Immature natural killer cell (primary cell): Measurements from ENCODE around the gene LPIN1. TPM values are rescaled to one million over a fixed set of nuclear protein-coding genes. Genes with fewer than 3 reads are reported as not detected.

Source experiments
- DNase-seq, 3 donors: peaks; one replicate each; pipeline ENCODE4 v3.0.0; 2022; ENCODE audit warnings: mixed read lengths in 1 of 3
- H3K27ac Mint-ChIP-seq, 6 donors: one replicate each; pipeline ENCODE4 v1.8.0; 2020; ENCODE audit warnings: mixed read lengths in 6 of 6, mild to moderate bottlenecking in 5 of 6, inconsistent platforms in 4 of 6, moderate library complexity in 3 of 6
- H3K27me3 Mint-ChIP-seq, 3 donors: one replicate each; pipeline ENCODE4 v1.8.0; 2020 to 2021; ENCODE audit warnings: low read depth in 3 of 3, mild to moderate bottlenecking in 3 of 3, mixed read lengths in 3 of 3, moderate library complexity in 3 of 3, inconsistent platforms in 1 of 3
- H3K36me3 Mint-ChIP-seq, 3 donors: one replicate each; pipeline ENCODE4 v1.8.0; 2020; ENCODE audit warnings: mixed read lengths in 3 of 3, inconsistent platforms in 2 of 3, mild to moderate bottlenecking in 2 of 3
- H3K4me1 Mint-ChIP-seq, 2 donors: one replicate each; pipeline ENCODE4 v1.8.0; 2020; ENCODE audit warnings: inconsistent platforms in 2 of 2, mild to moderate bottlenecking in 2 of 2, mixed read lengths in 2 of 2, moderate library complexity in 1 of 2
- H3K4me3 Mint-ChIP-seq, 5 donors: one replicate each; pipeline ENCODE4 v1.8.0; 2020; ENCODE audit warnings: mild to moderate bottlenecking in 5 of 5, mixed read lengths in 5 of 5, inconsistent platforms in 3 of 5, moderate library complexity in 3 of 5
- H3K9me3 Mint-ChIP-seq, 6 donors: one replicate each; pipeline ENCODE4 v1.8.0; 2020; ENCODE audit warnings: mild to moderate bottlenecking in 6 of 6, mixed read lengths in 6 of 6, inconsistent platforms in 4 of 6, moderate library complexity in 3 of 6
- polyA plus RNA-seq, 3 donors: library from polyadenylated mRNA; unstranded; fragments of 300-500 nt; fragmentation: Illumina TruSeq; gene quantifications; one replicate each; pipeline ENCODE4 v1.2.3, GENCODE V29; 2021

The LPIN1 gene
- polyA plus RNA-seq, 3 donors from 2014 or later = 14.1 to 34.0 (median 16.3) TPM

DNA sequence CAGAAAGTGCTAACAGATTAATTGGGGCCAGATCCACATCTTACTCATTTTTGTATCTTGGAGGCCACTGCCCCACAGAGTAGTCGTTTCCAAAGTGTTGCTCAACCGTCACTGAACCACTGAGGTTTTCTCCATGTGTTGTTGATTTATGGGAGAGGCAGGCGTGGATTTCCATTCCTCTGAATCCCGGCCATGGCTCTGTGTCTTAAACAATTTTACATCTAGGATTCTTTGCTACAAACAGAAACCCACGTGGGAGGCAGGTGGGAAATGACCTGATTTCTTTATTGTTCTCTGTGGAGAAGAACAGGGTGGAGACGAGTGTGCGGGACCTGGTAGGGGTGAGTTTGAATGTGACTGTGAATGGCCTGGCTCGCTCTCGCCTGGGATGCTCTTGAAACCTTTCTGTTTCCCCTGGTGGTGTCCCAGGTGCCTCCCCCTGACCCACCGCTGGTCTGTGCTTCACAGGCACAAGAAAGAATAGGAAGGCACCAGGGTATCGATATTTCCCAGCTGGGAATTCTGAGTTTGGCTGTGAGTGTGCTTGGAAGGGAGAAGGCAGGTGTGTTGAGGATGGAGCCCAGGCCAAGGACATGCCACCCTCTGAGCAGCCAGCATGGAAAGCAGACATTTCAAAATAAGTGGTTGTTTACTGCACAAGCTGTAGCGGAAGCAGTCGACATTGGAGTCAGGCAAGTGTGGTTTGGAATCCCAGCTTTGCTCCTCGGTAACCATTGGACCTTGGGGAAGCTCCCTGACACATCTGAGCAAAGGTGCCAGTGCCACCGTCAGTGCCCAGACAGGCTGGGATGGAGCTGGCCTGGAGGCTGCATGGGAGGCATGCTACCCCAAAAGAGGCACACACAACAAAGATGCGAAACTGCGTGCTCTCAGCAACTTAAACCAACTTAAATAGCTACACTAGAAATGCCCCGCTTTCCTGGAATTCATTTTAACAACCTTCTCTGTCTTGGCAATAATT is 50.0 kb downstream of the LPIN1 start:
- peaks cover 3 to 8% of the 10 kb centered on the region in 2 donors for H3K4me1 Mint-ChIP-seq
- peaks cover 0 to 4% (median 3%) of the 10 kb centered on the region in 3 donors for H3K27me3 Mint-ChIP-seq
- H3K4me3 Mint-ChIP-seq = no peak overlapping the region
- no peaks in the 10 kb centered on the region for H3K9me3 Mint-ChIP-seq
- H3K27ac Mint-ChIP-seq = no peak overlapping the region
- DNase-seq = no peak
- peaks cover 42 to 75% (median 52%) of the 10 kb centered on the region in 3 donors for H3K36me3 Mint-ChIP-seq

- no peak overlapping the region for H3K27ac Mint-ChIP-seq
- peaks cover 40 to 69% (median 43%) of the 10 kb centered on the region in 3 donors for H3K36me3 Mint-ChIP-seq
- H3K4me1 Mint-ChIP-seq = peaks cover 3 to 8% of the 10 kb centered on the region in 2 donors
- no peak overlapping the region for H3K4me3 Mint-ChIP-seq
- H3K27me3 Mint-ChIP-seq = peaks cover 0 to 3% (median 2%) of the 10 kb centered on the region in 3 donors
- no peak for DNase-seq
- no peaks in the 10 kb centered on the region for H3K9me3 Mint-ChIP-seq
Observed at GRCh38 chr2:11797846-11798245, 51.4 kb downstream of the LPIN1 start.

GRCh38 chr2:11798701-11799435 is 52.4 kb downstream of the LPIN1 start:
- H3K27ac Mint-ChIP-seq = no peak overlapping the region
- DNase-seq = no peak
- peaks cover 3 to 8% of the 10 kb centered on the region in 2 donors for H3K4me1 Mint-ChIP-seq
- no peaks in the 10 kb centered on the region for H3K9me3 Mint-ChIP-seq
- peaks cover 0 to 2% (median 0%) of the 10 kb centered on the region in 3 donors for H3K27me3 Mint-ChIP-seq
- no peak overlapping the region for H3K4me3 Mint-ChIP-seq
- peaks cover 34 to 69% (median 41%) of the 10 kb centered on the region in 3 donors for H3K36me3 Mint-ChIP-seq

DNA sequence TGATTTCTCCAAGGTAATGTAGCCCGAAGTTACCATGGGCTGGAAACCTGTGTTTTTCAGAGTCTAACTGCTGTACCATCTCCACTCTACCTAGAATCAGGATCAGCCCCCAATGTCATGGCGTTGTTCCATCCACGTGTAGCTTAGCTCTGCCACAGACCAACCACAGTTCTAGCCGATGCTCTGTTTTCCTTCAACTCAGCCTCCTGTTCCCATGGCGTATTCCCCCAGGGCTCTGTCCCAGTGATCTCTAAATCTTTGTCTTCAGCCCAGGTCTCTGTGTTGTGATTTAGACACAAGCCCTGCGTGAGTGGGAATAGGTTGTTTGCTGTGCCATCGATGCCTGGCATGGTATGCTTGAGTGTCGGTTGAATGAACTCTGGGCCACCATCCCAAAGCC is 53.4 kb downstream of the LPIN1 start:
- Mint-ChIP-seq H3K4me1 (peaks cover 4 to 8% of the 10 kb centered on the region in 2 donors), H3K36me3 (peaks cover 33 to 72% (median 48%) of the 10 kb centered on the region in 3 donors), H3K4me3 (no peak overlapping the region), H3K9me3 (no peaks in the 10 kb centered on the region), H3K27ac (no peak overlapping the region), H3K27me3 (no peaks in the 10 kb centered on the region)
- DNase-seq = no peak

- H3K27ac Mint-ChIP-seq = no peak overlapping the region
- H3K4me3 Mint-ChIP-seq = no peak overlapping the region
- peaks cover 0 to 2% (median 0%) of the 10 kb centered on the region in 3 donors for H3K27me3 Mint-ChIP-seq
- H3K9me3 Mint-ChIP-seq = no peaks in the 10 kb centered on the region
- H3K4me1 Mint-ChIP-seq = peaks cover 24% of the 10 kb centered on the region in 2 donors
- no peak for DNase-seq
- H3K36me3 Mint-ChIP-seq = peaks cover 42 to 72% (median 52%) of the 10 kb centered on the region in 3 donors
Observed at GRCh38 chr2:11802782-11803191, 56.4 kb downstream of the LPIN1 start.

DNA sequence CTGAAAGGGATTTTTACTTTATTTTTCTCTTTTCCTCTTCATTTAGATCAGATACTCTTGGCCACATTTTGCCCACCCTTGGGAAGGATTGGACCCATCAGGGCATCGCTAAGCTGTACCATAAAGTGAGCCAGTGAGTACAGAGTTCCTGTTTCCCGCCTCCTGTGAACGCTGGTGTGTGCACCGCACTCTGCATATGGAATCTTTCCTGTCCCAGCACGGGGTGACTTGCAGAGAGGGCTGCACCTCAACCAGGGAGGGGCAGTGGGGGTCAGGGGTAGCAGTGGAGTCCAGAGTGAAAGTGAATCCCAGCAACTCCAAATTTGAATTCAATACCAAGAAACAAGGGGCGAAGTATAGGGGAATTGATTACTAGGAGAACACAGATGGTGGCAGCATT is 58.6 kb downstream of the LPIN1 start:
- H3K4me1 Mint-ChIP-seq = peaks cover 27 to 29% of the 10 kb centered on the region in 2 donors
- H3K9me3 Mint-ChIP-seq = no peaks in the 10 kb centered on the region
- H3K27me3 Mint-ChIP-seq = peaks cover 0 to 5% (median 0%) of the 10 kb centered on the region in 3 donors
- peaks cover 49 to 69% (median 51%) of the 10 kb centered on the region in 3 donors for H3K36me3 Mint-ChIP-seq
- peak overlapping the region in 1 of 5 donors; percentile 18 for H3K4me3 Mint-ChIP-seq
- peak overlapping the region in 1 of 6 donors; percentile 56 for H3K27ac Mint-ChIP-seq
- DNase-seq = no peak

DNA sequence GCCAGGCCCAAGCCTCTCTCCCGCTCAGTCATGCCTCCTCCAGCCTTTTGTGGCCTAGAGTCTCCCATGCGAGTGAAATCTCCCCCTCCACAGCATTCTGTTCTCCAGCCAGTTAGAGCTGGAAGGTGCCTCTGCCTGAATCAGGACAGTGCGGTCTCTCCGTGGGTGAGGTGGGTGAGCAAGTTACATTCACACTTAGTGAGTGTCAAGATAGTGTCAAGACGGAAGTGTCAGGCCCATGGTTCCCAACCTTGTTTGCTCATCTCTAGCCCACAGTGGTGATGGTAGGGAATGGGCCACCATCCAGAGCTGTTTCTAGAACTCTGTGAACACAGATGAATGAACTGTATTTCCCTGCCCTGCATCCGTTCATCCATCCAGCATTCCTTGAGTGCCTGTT is 59.5 kb downstream of the LPIN1 start:
- peaks cover 49 to 65% (median 53%) of the 10 kb centered on the region in 3 donors for H3K36me3 Mint-ChIP-seq
- peak overlapping the region; percentile 6 to 67 (median 44) for H3K4me3 Mint-ChIP-seq
- H3K27me3 Mint-ChIP-seq = peaks cover 0 to 6% (median 2%) of the 10 kb centered on the region in 3 donors
- peaks cover 20 to 29% of the 10 kb centered on the region in 2 donors for H3K4me1 Mint-ChIP-seq
- DNase-seq = peak in 1 of 3 donors; percentile 7
- H3K27ac Mint-ChIP-seq = peak overlapping the region in 5 of 6 donors; percentile 34 to 74 (median 61)
- no peaks in the 10 kb centered on the region for H3K9me3 Mint-ChIP-seq

- H3K27me3 Mint-ChIP-seq = peaks cover 2 to 6% (median 3%) of the 10 kb centered on the region in 3 donors
- H3K36me3 Mint-ChIP-seq = peaks cover 45 to 71% (median 51%) of the 10 kb centered on the region in 3 donors
- no peak overlapping the region for H3K27ac Mint-ChIP-seq
- DNase-seq = no peak
- H3K9me3 Mint-ChIP-seq = no peaks in the 10 kb centered on the region
- peaks cover 20 to 29% of the 10 kb centered on the region in 2 donors for H3K4me1 Mint-ChIP-seq
- no peak overlapping the region for H3K4me3 Mint-ChIP-seq
Observed at GRCh38 chr2:11807156-11808015, 61.0 kb downstream of the LPIN1 start.

- H3K27me3 Mint-ChIP-seq = peaks cover 2 to 6% (median 3%) of the 10 kb centered on the region in 3 donors
- peaks cover 20 to 29% of the 10 kb centered on the region in 2 donors for H3K4me1 Mint-ChIP-seq
- no peak overlapping the region for H3K27ac Mint-ChIP-seq
- DNase-seq = no peak
- no peaks in the 10 kb centered on the region for H3K9me3 Mint-ChIP-seq
- peaks cover 45 to 71% (median 55%) of the 10 kb centered on the region in 3 donors for H3K36me3 Mint-ChIP-seq
- H3K4me3 Mint-ChIP-seq = no peak overlapping the region
Observed at GRCh38 chr2:11808016-11808400, 61.6 kb downstream of the LPIN1 start.

GRCh38 chr2:11809586-11810236 is 63.3 kb downstream of the LPIN1 start:
- peaks cover 38 to 63% (median 56%) of the 10 kb centered on the region in 3 donors for H3K36me3 Mint-ChIP-seq
- peaks cover 26 to 31% of the 10 kb centered on the region in 2 donors for H3K4me1 Mint-ChIP-seq
- no peak overlapping the region for H3K4me3 Mint-ChIP-seq
- peaks cover 2 to 6% (median 3%) of the 10 kb centered on the region in 3 donors for H3K27me3 Mint-ChIP-seq
- no peaks in the 10 kb centered on the region for H3K9me3 Mint-ChIP-seq
- no peak for DNase-seq
- peak overlapping the region in 1 of 6 donors; percentile 51 for H3K27ac Mint-ChIP-seq

DNA sequence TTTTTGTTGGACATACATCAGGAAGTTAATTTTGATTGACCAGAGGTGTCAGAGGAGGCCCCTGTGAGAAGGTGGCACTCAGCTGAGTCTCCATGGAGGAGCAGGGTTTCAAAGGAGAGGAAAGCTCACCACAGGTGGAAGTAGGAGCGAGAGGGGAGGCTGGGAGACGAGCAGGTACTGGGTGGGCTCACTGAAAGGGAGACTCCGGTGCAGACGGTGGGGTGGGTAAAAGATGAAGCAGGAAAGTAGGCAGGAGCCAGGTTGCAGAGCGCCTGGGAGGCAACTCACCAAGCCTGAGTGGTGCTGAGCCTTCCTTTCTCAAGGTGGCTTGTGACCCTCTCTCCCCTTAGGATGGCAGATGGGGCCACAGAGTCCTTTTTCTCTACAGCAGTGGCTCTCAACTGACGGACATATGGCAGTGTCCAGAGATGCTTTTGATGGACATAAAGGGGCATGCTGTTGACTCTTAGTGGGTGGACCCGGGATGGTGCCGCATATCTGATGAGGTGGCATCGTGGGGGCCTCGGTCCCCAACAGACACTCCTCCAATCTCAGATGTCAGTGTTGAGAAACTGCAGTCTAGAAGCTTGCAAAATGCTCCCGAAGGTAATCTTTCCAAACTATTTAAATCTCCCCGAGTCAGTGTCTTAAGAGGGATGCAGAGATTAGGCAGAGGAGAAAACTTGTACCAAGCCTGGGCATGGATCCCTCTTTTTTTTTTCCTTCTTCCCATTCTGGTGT is 64.0 kb downstream of the LPIN1 start:
- Mint-ChIP-seq H3K4me3 (no peak overlapping the region), H3K4me1 (peaks cover 21 to 24% of the 10 kb centered on the region in 2 donors), H3K36me3 (peaks cover 44 to 61% (median 57%) of the 10 kb centered on the region in 3 donors), H3K9me3 (no peaks in the 10 kb centered on the region), H3K27me3 (peaks cover 2 to 4% (median 3%) of the 10 kb centered on the region in 3 donors), H3K27ac (peak overlapping the region in 1 of 6 donors; percentile 51)
- DNase-seq = no peak
